WTC11 (cell line): ENCODE data around the gene RPS6KC1.

Experiments
- ARID4B ChIP-seq: sonication (generic); formaldehyde crosslinking; IDR thresholded peaks from 2 replicates; pipeline ENCODE4 v1.8.0; 2023; ENCODE audit warnings: missing genetic modification reagents, mild to moderate bottlenecking, borderline replicate concordance
- CTCF ChIP-seq: fragments of 200-600 bp; IDR thresholded peaks from 2 replicates; pipeline ENCODE4 v1.8.0; 2022; ENCODE audit warnings: antibody characterized with exemption
- E2F1 ChIP-seq: sonication (generic); formaldehyde crosslinking; IDR thresholded peaks from 2 replicates; pipeline ENCODE4 v1.8.0; 2022; ENCODE audit warnings: mild to moderate bottlenecking, missing genetic modification reagents
- ETV6 ChIP-seq: sonication (generic); formaldehyde crosslinking; IDR thresholded peaks from 2 replicates; pipeline ENCODE4 v1.8.1; 2022; ENCODE audit warnings: mild to moderate bottlenecking, missing genetic modification reagents
- FOXP1 ChIP-seq: sonication (generic); formaldehyde crosslinking; IDR thresholded peaks from 2 replicates; pipeline ENCODE4 v1.8.0; 2022; ENCODE audit warnings: missing genetic modification reagents, mild to moderate bottlenecking, moderate library complexity, borderline replicate concordance
- HMGA2 ChIP-seq: fragments of 250-450 bp; sonication (Bioruptor Pico); IDR thresholded peaks from 2 replicates; pipeline ENCODE4 v1.4.0; 2021; ENCODE audit warnings: mild to moderate bottlenecking, moderate library complexity
- NFYB ChIP-seq: sonication (generic); formaldehyde crosslinking; conservative IDR thresholded peaks from 2 replicates; pipeline ENCODE4 v1.8.0; 2022; ENCODE audit warnings: low read depth, missing genetic modification reagents
- PRDM15 ChIP-seq: sonication (generic); formaldehyde crosslinking; IDR thresholded peaks from 2 replicates; pipeline ENCODE4 v1.8.0; 2022; ENCODE audit warnings: missing genetic modification reagents
- ZMAT4 ChIP-seq: fragments of 250-450 bp; sonication (Bioruptor Pico); IDR thresholded peaks from 2 replicates; pipeline ENCODE4 v1.9.0; 2021; ENCODE audit warnings: mild to moderate bottlenecking
- ZNF138 ChIP-seq: sonication (generic); formaldehyde crosslinking; conservative IDR thresholded peaks from 2 replicates; pipeline ENCODE4 v1.8.1; 2022; ENCODE audit warnings: mild to moderate bottlenecking, moderate library complexity, missing genetic modification reagents
- ZNF232 ChIP-seq: sonication (generic); formaldehyde crosslinking; IDR thresholded peaks from 2 replicates; pipeline ENCODE4 v1.8.0; 2022; ENCODE audit warnings: mild to moderate bottlenecking, missing genetic modification reagents

- TF ChIP-seq ZMAT4 (CRISPR knock-in tag) (no peak), CTCF (no peak), E2F1 (CRISPR knock-in tag) (no peak), PRDM15 (CRISPR knock-in tag) (no peak), HMGA2 (CRISPR knock-in tag) (no peak), ZNF232 (CRISPR knock-in tag) (no peak), ZNF138 (CRISPR knock-in tag) (no peak), ARID4B (CRISPR knock-in tag) (no peak), ETV6 (no peak), NFYB (CRISPR knock-in tag) (no peak), FOXP1 (CRISPR knock-in tag) (no peak)
Measured at GRCh38 chr1:213106298-213106697, 55.3 kb downstream of the RPS6KC1 start.
